Adrenal gland (tissue), 12 donors: ENCODE measurements around the gene PRSS38. TPM values are rescaled to one million over a fixed set of nuclear protein-coding genes. Genes with fewer than 3 reads are reported as not detected.

Experiments used
- DNase-seq, 7 donors: peaks; one replicate each; pipeline ENCODE4 v3.0.0-alpha.2; 2019 to 2020
- H3K27ac ChIP-seq, 5 donors: fragments of 200-600 bp; sonication (generic) in 4 of 5; 1 replicate in 3 of 5; 2 replicates in 2 of 5; pipeline versions ENCODE4 v1.5.1 to v1.8.0; 2016 to 2020; ENCODE audit warnings: mild to moderate bottlenecking in 1 of 5
- H3K27me3 ChIP-seq: fragments of 200-600 bp; 2 replicates; pipeline ENCODE4 v1.8.0; 2021
- H3K36me3 ChIP-seq, 2 donors: fragments of 200-600 bp; replicated peaks in 1 of 2; 1 replicate in 1 of 2; 2 replicates in 1 of 2; pipeline versions ENCODE4 v1.5.1 to v1.8.0; 2018 to 2022
- H3K4me1 ChIP-seq, 2 donors: fragments of 200-600 bp; replicated peaks in 1 of 2; 1 replicate in 1 of 2; 2 replicates in 1 of 2; pipeline versions ENCODE4 v1.5.1 to v1.8.0; 2018 to 2021
- H3K4me3 ChIP-seq, 4 donors: fragments of 200-600 bp; sonication (generic) in 3 of 4; one replicate each; pipeline ENCODE4 v1.5.1; 2016 to 2018
- H3K9me3 ChIP-seq, 3 donors: fragments of 200-600 bp; sonication (generic) in 1 of 3; replicated peaks in 1 of 3; 1 replicate in 2 of 3; 2 replicates in 1 of 3; pipeline versions ENCODE4 v1.5.1 to v1.8.0; 2016 to 2021
- CTCF ChIP-seq, 6 experiments: fragments of 450-650 bp in 4 of 6; fragments of 200-600 bp in 2 of 6; sonication (generic) in 1 of 6; IDR thresholded peaks; 1 replicate in 5 of 6; 2 replicates in 1 of 6; pipeline versions ENCODE4 v1.5.1 to v1.8.0; 2016 to 2021; ENCODE audit warnings: antibody characterized with exemption in 6 of 6, mild to moderate bottlenecking in 2 of 6, moderate library complexity in 1 of 6
- POLR2A ChIP-seq, 2 donors: fragments of 450-650 bp; IDR thresholded peaks; one replicate each; pipeline ENCODE4 v1.6.1; 2017; ENCODE audit warnings: antibody characterized with exemption in 2 of 2, mild to moderate bottlenecking in 2 of 2, moderate library complexity in 1 of 2
- WGBS, 4 donors: extraction: QIAGEN DNeasy Blood & Tissue Kit in 2 of 4; methylation state at CpG; one replicate each; pipeline versions ENCODE4 v1.1.5 to v1.1.7; 2013 to 2017; 5-methylcytosine and 5-hydroxymethylcytosine counted together
- intact Hi-C, 2 donors: fragments of 100-400 bp; cut with DNase I; formaldehyde crosslinking; loops; one replicate each; pipeline versions ENCODE4 v1.14.1 to v1.15.0; 2022 to 2023
- polyA plus RNA-seq, 3 donors: library from polyadenylated mRNA; stranded (reverse); fragments of 200-250 nt in 2 of 3; fragments of 350-450 nt in 1 of 3; fragmentation: Illumina TruSeq in 1 of 3; extraction: RNeasy Lipid Tissue Mini Kit (QIAGEN cat#74804) in 1 of 3; gene quantifications; one replicate each; pipeline ENCODE4 v1.2.3, GENCODE V29; 2013 to 2014
- total RNA-seq, 9 donors: library from RNA; depleted of rRNA in 4 of 9; stranded (reverse); fragments of >200 nt in 4 of 9; fragments of 120-200 nt in 1 of 9; fragmentation: NEBNext Ultra II Directional in 1 of 9; extraction: Animal tissue kit (Norgen Biotek cat#: 25700) in 1 of 9; gene quantifications; one replicate each; pipeline versions ENCODE4 v1.1.0 to v1.2.4, GENCODE V29; 2013 to 2023
- donor health status: healthy with polysubstance abuse.
- donor health status: Bipolar disorder and iron deficiency.
- donor health status: DM: yes; HTN: yes; CAD: no.
- donor health status: DM: no; HTN: no; CAD: no.
- donor health status: DM: no; HTN: no; CAD: no.
- donor health status: DM: yes; HTN: yes; CAD: no.

The PRSS38 gene
- total and polyA plus RNA-seq, 12 donors, result not detected

DNA sequence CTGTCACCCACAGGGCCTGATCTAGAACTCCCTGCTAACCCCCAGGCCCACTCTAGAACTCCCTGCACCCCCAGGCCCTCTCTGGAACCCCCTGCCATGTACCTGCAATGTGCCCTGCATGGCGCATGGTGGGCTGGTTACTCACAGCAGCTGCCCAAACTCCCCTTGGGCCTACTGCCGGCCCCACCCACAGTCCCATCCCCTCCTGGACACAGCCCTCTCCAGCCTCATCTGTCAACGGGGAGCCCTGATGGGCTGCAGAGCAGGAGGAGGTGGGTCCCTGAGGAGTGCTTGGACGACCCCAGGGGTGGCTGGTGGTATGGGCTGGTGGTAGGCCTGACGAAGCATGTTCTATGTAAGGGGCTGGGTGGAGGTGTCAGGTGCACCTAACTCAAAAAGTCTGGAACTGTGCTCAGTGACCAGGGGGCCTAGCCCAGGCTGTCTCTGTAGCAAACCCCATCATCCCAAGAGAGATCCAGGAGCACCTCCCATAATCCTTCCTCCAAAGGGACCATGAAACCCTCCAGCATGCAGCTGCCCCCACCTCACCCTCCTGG is 19.0 kb upstream of the PRSS38 start:
- WGBS, 4 donors, result 70 to 86% (median 77%) methylated on average over 3 to 5 of the region's 5 CpGs
- Histone ChIP-seq H3K4me3 (no peak overlapping the region), H3K27ac (no peak overlapping the region), H3K36me3 (no peaks in the 10 kb centered on the region), H3K9me3 (no peaks in the 10 kb centered on the region), H3K27me3 (no peaks in the 10 kb centered on the region), H3K4me1 (no peaks in the 10 kb centered on the region)
- intact Hi-C loops, result no loop called here
- TF ChIP-seq POLR2A (IDR thresholded peaks at IDR 0.05) (no peak), CTCF (IDR thresholded peaks at IDR 0.05) (no peak)
- no peak for DNase-seq

GRCh38 chr1:227797144-227797543 is 18.3 kb upstream of the PRSS38 start:
- Histone ChIP-seq H3K4me3 (no peak overlapping the region), H3K27ac (no peak overlapping the region), H3K9me3 (no peaks in the 10 kb centered on the region), H3K36me3 (no peaks in the 10 kb centered on the region), H3K27me3 (no peaks in the 10 kb centered on the region), H3K4me1 (no peaks in the 10 kb centered on the region)
- DNase-seq, result no peak
- TF ChIP-seq POLR2A (IDR thresholded peaks at IDR 0.05), result no peak
- TF ChIP-seq CTCF (IDR thresholded peaks at IDR 0.05), result no peak
- intact Hi-C loops, result no loop called here
- WGBS, 4 donors, result 86 to 93% (median 88%) methylated on average over 3 of the region's 3 CpGs

DNA sequence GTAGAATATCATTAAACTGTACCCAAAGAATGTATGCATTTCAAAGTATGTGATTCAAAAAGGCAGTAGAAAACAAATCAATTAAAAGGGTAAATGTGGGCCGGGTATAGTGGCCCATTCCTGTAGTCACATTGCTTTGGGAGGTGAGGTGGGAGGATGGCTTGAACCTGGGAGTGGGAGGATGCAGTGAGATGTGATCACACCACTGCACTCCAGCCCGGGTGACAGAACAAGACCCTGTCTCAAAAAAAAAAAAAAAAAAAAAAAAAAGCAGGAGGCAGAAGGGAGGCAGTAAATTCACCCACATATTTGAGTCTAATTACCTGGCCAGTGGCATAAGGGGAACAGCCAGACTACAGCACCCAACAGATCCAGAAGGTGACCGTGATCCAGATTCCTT is 17.9 kb upstream of the PRSS38 start:
- WGBS, 4 donors, result 85 to 93% (median 90%) methylated on average over 3 of the region's 3 CpGs
- Histone ChIP-seq H3K4me3 (no peak overlapping the region), H3K4me1 (no peaks in the 10 kb centered on the region), H3K9me3 (no peaks in the 10 kb centered on the region), H3K36me3 (no peaks in the 10 kb centered on the region), H3K27me3 (no peaks in the 10 kb centered on the region), H3K27ac (no peak overlapping the region)
- no peak for DNase-seq
- intact Hi-C loops, result no loop called here
- TF ChIP-seq CTCF (IDR thresholded peaks at IDR 0.05) (no peak), POLR2A (IDR thresholded peaks at IDR 0.05) (no peak)

DNA sequence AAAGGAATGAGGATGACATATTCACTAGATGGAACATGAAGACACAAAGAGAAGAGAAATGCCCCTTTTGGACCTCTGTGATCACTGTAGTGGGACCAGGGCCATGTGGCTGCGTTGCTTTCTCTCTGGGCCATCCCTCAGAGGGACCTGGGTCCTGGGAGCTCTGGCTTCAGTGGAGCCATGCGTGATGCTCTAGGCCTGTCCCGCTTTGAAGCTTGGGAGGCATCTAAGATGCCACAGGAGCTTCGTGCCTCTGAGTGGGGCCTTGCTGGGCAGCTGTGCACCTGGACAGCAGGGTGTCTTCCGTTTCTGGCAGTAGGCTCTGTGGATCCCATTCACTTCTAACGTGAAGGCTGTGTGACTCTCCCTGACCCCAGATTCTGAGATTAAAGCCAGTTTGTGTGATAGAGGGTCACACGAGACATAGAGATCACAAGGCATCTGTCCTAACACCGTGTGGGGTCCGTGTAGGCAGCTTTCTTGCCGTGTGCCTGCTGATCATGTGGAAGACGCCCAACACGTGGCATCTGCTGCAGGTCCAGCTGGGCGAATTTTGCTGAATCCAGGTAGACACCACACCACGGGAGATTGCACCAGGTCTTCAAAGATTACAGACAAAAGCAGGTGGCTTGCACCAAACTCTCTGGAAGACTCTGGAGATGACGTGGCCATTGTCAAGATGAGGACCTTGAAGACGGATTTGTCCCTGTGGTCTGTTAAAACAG is 17.2 kb upstream of the PRSS38 start:
- no peaks in the 10 kb centered on the region for H3K4me1 ChIP-seq
- intact Hi-C loops, result no loop called here
- H3K9me3 ChIP-seq, result no peaks in the 10 kb centered on the region
- H3K36me3 ChIP-seq, result no peaks in the 10 kb centered on the region
- H3K4me3 ChIP-seq, result no peak overlapping the region
- H3K27me3 ChIP-seq, result no peaks in the 10 kb centered on the region
- no peak for TF ChIP-seq POLR2A (IDR thresholded peaks at IDR 0.05)
- no peak for TF ChIP-seq CTCF (IDR thresholded peaks at IDR 0.05)
- no peak overlapping the region for H3K27ac ChIP-seq
- 73 to 78% (median 76%) methylated on average over 12 to 16 of the region's 16 CpGs for WGBS, 4 donors
- no peak for DNase-seq
